ENCODE measurements around the gene GPC5.

Gene GPC5

GRCh38 chr13:91965511-91965910 is 567.1 kb downstream of the GPC5 start:
- H3K36me3 ChIP-seq (ENCODE audit: control insufficient read depth, insufficient read depth, low read length) = no peaks in the 10 kb centered on the region
- no peaks in the 10 kb centered on the region for H3K4me1 ChIP-seq (ENCODE audit: control insufficient read depth, insufficient read depth, low read length)
- no peak overlapping the region for H3K27ac ChIP-seq (ENCODE audit: low read depth, low read length)
- no peak overlapping the region for H3K9ac ChIP-seq (ENCODE audit: low read length)
- H3K4me3 ChIP-seq (ENCODE audit: low read depth, low read length) = no peak overlapping the region
- no peaks in the 10 kb centered on the region for H3K9me3 ChIP-seq (ENCODE audit: control insufficient read depth, insufficient read depth, low read depth, low read length)
- no peaks in the 10 kb centered on the region for H3K27me3 ChIP-seq (ENCODE audit: control insufficient read depth, insufficient read depth, low read length)

DNA sequence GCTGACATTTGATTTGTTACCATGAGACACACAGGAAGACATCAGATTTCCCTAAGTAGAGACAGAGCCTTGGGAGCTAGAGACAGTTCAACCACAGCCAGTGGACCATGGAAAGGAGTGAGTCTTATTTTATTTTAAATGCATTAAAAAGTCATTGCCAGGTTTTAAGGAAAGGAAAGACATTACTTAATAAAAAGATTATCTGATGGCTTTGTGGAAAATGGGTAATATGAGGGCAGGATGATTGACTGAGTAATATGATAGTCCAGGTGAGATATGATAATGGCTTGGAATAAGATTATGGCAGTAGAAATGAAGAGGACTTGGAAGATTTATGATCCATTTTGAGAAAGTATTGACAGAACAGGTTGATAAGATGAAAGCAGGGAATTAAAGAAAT is 580.1 kb downstream of the GPC5 start:
- H3K27ac ChIP-seq (ENCODE audit: low read depth, low read length) = no peak overlapping the region
- no peak overlapping the region for H3K4me3 ChIP-seq (ENCODE audit: low read depth, low read length)
- H3K9me3 ChIP-seq (ENCODE audit: control insufficient read depth, insufficient read depth, low read depth, low read length) = peaks cover 4% of the 10 kb centered on the region; the same call in 1 of the 2 replicates
- H3K4me1 ChIP-seq (ENCODE audit: control insufficient read depth, insufficient read depth, low read length) = no peaks in the 10 kb centered on the region
- no peaks in the 10 kb centered on the region for H3K36me3 ChIP-seq (ENCODE audit: control insufficient read depth, insufficient read depth, low read length)
- H3K27me3 ChIP-seq (ENCODE audit: control insufficient read depth, insufficient read depth, low read length) = no peaks in the 10 kb centered on the region
- no peak overlapping the region for H3K9ac ChIP-seq (ENCODE audit: low read length)

- Histone ChIP-seq H3K4me1 (ENCODE audit: control insufficient read depth, insufficient read depth, low read length) (no peaks in the 10 kb centered on the region), H3K4me3 (ENCODE audit: low read depth, low read length) (no peak overlapping the region), H3K9me3 (ENCODE audit: control insufficient read depth, insufficient read depth, low read depth, low read length) (no peaks in the 10 kb centered on the region), H3K36me3 (ENCODE audit: control insufficient read depth, insufficient read depth, low read length) (no peaks in the 10 kb centered on the region), H3K9ac (ENCODE audit: low read length) (no peak overlapping the region), H3K27me3 (ENCODE audit: control insufficient read depth, insufficient read depth, low read length) (no peaks in the 10 kb centered on the region), H3K27ac (ENCODE audit: low read depth, low read length) (no peak overlapping the region)
These were observed 588.5 kb downstream of the GPC5 start for GRCh38 chr13:91986761-91987483.

- no peak overlapping the region for H3K9ac ChIP-seq (ENCODE audit: low read length)
- H3K27ac ChIP-seq (ENCODE audit: low read depth, low read length) = no peak overlapping the region
- no peaks in the 10 kb centered on the region for H3K9me3 ChIP-seq (ENCODE audit: control insufficient read depth, insufficient read depth, low read depth, low read length)
- H3K27me3 ChIP-seq (ENCODE audit: control insufficient read depth, insufficient read depth, low read length) = no peaks in the 10 kb centered on the region
- no peak overlapping the region for H3K4me3 ChIP-seq (ENCODE audit: low read depth, low read length)
- no peaks in the 10 kb centered on the region for H3K4me1 ChIP-seq (ENCODE audit: control insufficient read depth, insufficient read depth, low read length)
- no peaks in the 10 kb centered on the region for H3K36me3 ChIP-seq (ENCODE audit: control insufficient read depth, insufficient read depth, low read length)
These were observed 589.9 kb downstream of the GPC5 start for GRCh38 chr13:91988331-91988730.

- Histone ChIP-seq H3K27ac (ENCODE audit: low read depth, low read length) (no peak overlapping the region), H3K9me3 (ENCODE audit: control insufficient read depth, insufficient read depth, low read depth, low read length) (no peaks in the 10 kb centered on the region), H3K27me3 (ENCODE audit: control insufficient read depth, insufficient read depth, low read length) (no peaks in the 10 kb centered on the region), H3K4me3 (ENCODE audit: low read depth, low read length) (no peak overlapping the region), H3K36me3 (ENCODE audit: control insufficient read depth, insufficient read depth, low read length) (no peaks in the 10 kb centered on the region), H3K9ac (ENCODE audit: low read length) (no peak overlapping the region), H3K4me1 (ENCODE audit: control insufficient read depth, insufficient read depth, low read length) (no peaks in the 10 kb centered on the region)
These were observed 614.4 kb downstream of the GPC5 start for GRCh38 chr13:92012787-92013186.

DNA sequence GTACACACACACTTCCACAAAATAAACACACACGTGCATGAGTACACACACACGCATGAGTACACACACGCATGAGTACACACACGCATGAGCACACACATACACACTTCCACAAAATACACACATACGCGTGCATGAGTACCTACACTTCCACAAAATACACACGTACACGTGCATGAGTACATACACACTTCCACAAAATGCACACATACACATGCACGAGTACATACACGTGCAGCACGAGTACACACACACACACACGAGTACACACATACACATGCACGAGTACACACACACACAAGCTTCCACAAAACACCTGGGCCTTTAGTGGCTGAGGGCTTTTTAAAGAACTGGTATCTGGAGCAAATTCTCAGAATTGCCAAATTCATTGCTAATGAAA is 619.3 kb downstream of the GPC5 start:
- H3K27me3 ChIP-seq (ENCODE audit: control insufficient read depth, insufficient read depth, low read length) = no peaks in the 10 kb centered on the region

DNA sequence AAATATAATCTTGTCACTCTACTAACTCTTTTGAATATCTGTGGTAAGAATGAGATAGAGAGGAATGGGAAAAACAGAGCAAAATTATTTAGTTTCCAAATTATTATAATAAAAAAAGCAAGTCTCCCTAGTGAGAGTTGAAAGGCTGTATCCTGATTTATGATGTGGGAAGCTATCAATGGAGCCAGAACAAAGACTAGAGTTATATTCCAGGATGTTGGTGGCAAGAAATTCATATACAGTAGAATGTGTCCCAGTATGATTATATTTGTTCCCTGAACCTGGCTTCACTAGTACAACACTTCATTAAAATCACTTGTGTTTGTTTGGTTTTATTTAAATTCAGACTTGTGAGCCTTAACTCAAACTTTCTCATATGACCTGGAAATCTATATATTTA is 630.3 kb downstream of the GPC5 start:
- Histone ChIP-seq H3K36me3 (ENCODE audit: control insufficient read depth, insufficient read depth, low read length) (no peaks in the 10 kb centered on the region), H3K9me3 (ENCODE audit: control insufficient read depth, insufficient read depth, low read depth, low read length) (no peaks in the 10 kb centered on the region), H3K27ac (ENCODE audit: low read depth, low read length) (no peak overlapping the region), H3K4me3 (ENCODE audit: low read depth, low read length) (no peak overlapping the region), H3K9ac (ENCODE audit: low read length) (no peak overlapping the region), H3K27me3 (ENCODE audit: control insufficient read depth, insufficient read depth, low read length) (no peaks in the 10 kb centered on the region), H3K4me1 (ENCODE audit: control insufficient read depth, insufficient read depth, low read length) (no peaks in the 10 kb centered on the region)

More for the DNA sequence above, 619.3 kb downstream of the GPC5 start:
- Histone ChIP-seq H3K36me3 (ENCODE audit: control insufficient read depth, insufficient read depth, low read length) (no peaks in the 10 kb centered on the region), H3K4me3 (ENCODE audit: low read depth, low read length) (no peak overlapping the region), H3K27ac (ENCODE audit: low read depth, low read length) (no peak overlapping the region), H3K9ac (ENCODE audit: low read length) (no peak overlapping the region), H3K4me1 (ENCODE audit: control insufficient read depth, insufficient read depth, low read length) (no peaks in the 10 kb centered on the region), H3K9me3 (ENCODE audit: control insufficient read depth, insufficient read depth, low read depth, low read length) (no peaks in the 10 kb centered on the region)

- Histone ChIP-seq H3K4me3 (ENCODE audit: low read depth, low read length) (no peak overlapping the region), H3K27ac (ENCODE audit: low read depth, low read length) (no peak overlapping the region), H3K36me3 (ENCODE audit: control insufficient read depth, insufficient read depth, low read length) (no peaks in the 10 kb centered on the region), H3K27me3 (ENCODE audit: control insufficient read depth, insufficient read depth, low read length) (no peaks in the 10 kb centered on the region), H3K4me1 (ENCODE audit: control insufficient read depth, insufficient read depth, low read length) (no peaks in the 10 kb centered on the region), H3K9me3 (ENCODE audit: control insufficient read depth, insufficient read depth, low read depth, low read length) (no peaks in the 10 kb centered on the region), H3K9ac (ENCODE audit: low read length) (no peak overlapping the region)
These were observed 631.2 kb downstream of the GPC5 start for GRCh38 chr13:92029641-92030040.

GRCh38 chr13:92038905-92039304 is 640.5 kb downstream of the GPC5 start:
- Histone ChIP-seq H3K4me3 (ENCODE audit: low read depth, low read length) (no peak overlapping the region), H3K27me3 (ENCODE audit: control insufficient read depth, insufficient read depth, low read length) (no peaks in the 10 kb centered on the region), H3K36me3 (ENCODE audit: control insufficient read depth, insufficient read depth, low read length) (no peaks in the 10 kb centered on the region), H3K9me3 (ENCODE audit: control insufficient read depth, insufficient read depth, low read depth, low read length) (no peaks in the 10 kb centered on the region), H3K9ac (ENCODE audit: low read length) (no peak overlapping the region), H3K27ac (ENCODE audit: low read depth, low read length) (no peak overlapping the region), H3K4me1 (ENCODE audit: control insufficient read depth, insufficient read depth, low read length) (no peaks in the 10 kb centered on the region)

- no peak overlapping the region for H3K9ac ChIP-seq (ENCODE audit: low read length)
- no peaks in the 10 kb centered on the region for H3K9me3 ChIP-seq (ENCODE audit: control insufficient read depth, insufficient read depth, low read depth, low read length)
- H3K4me3 ChIP-seq (ENCODE audit: low read depth, low read length) = no peak overlapping the region
- no peaks in the 10 kb centered on the region for H3K36me3 ChIP-seq (ENCODE audit: control insufficient read depth, insufficient read depth, low read length)
- no peak overlapping the region for H3K27ac ChIP-seq (ENCODE audit: low read depth, low read length)
- H3K27me3 ChIP-seq (ENCODE audit: control insufficient read depth, insufficient read depth, low read length) = no peaks in the 10 kb centered on the region
- no peaks in the 10 kb centered on the region for H3K4me1 ChIP-seq (ENCODE audit: control insufficient read depth, insufficient read depth, low read length)
These were observed 644.1 kb downstream of the GPC5 start for GRCh38 chr13:92042522-92042921.

- Histone ChIP-seq H3K36me3 (ENCODE audit: control insufficient read depth, insufficient read depth, low read length) (no peaks in the 10 kb centered on the region), H3K4me3 (ENCODE audit: low read depth, low read length) (no peak overlapping the region), H3K9ac (ENCODE audit: low read length) (no peak overlapping the region)
These were observed 645.9 kb downstream of the GPC5 start for GRCh38 chr13:92044351-92044750.

More at GRCh38 chr13:92044351-92044750, 645.9 kb downstream of the GPC5 start:
- Histone ChIP-seq H3K27ac (ENCODE audit: low read depth, low read length) (no peak overlapping the region), H3K9me3 (ENCODE audit: control insufficient read depth, insufficient read depth, low read depth, low read length) (no peaks in the 10 kb centered on the region), H3K4me1 (ENCODE audit: control insufficient read depth, insufficient read depth, low read length) (no peaks in the 10 kb centered on the region), H3K27me3 (ENCODE audit: control insufficient read depth, insufficient read depth, low read length) (no peaks in the 10 kb centered on the region)

All from HUES6 (cell line).